ENCODE measurements around the gene GALNT2.

GALNT2 gene

GRCh38 chr1:230108580-230108979 lies 41.5 kb downstream of the GALNT2 start:
- Histone ChIP-seq H3K4me3 (ENCODE audit: low read depth, low read length) (no peak overlapping the region), H3K27me3 (ENCODE audit: control insufficient read depth, insufficient read depth, low read length) (no peaks in the 10 kb centered on the region), H3K79me2 (no peaks in the 10 kb centered on the region), H3K9me3 (ENCODE audit: control insufficient read depth, low read length) (no peaks in the 10 kb centered on the region), H3K36me3 (ENCODE audit: control insufficient read depth, insufficient read depth, low read length) (no peaks in the 10 kb centered on the region), H2AFZ (no peak overlapping the region), H3K9ac (no peak overlapping the region), H3K27ac (no peak overlapping the region), H3K4me2 (ENCODE audit: low read length) (no peak overlapping the region), H3K4me1 (peaks cover 7% of the 10 kb centered on the region)
- no peak for TF ChIP-seq CTCF (IDR thresholded peaks at IDR 0.05)

- TF ChIP-seq CTCF (IDR thresholded peaks at IDR 0.05) = no peak
- H3K9me3 ChIP-seq (ENCODE audit: control insufficient read depth, low read length) = no peaks in the 10 kb centered on the region
- H3K27me3 ChIP-seq (ENCODE audit: control insufficient read depth, insufficient read depth, low read length) = no peaks in the 10 kb centered on the region
- H3K27ac ChIP-seq = no peak overlapping the region
- H3K79me2 ChIP-seq = no peaks in the 10 kb centered on the region
- H3K4me3 ChIP-seq (ENCODE audit: low read depth, low read length) = no peak overlapping the region
- H3K4me1 ChIP-seq = peaks cover 7% of the 10 kb centered on the region
- no peak overlapping the region for H3K4me2 ChIP-seq (ENCODE audit: low read length)
- no peaks in the 10 kb centered on the region for H3K36me3 ChIP-seq (ENCODE audit: control insufficient read depth, insufficient read depth, low read length)
- no peak overlapping the region for H3K9ac ChIP-seq
- H2AFZ ChIP-seq = no peak overlapping the region
Measured at GRCh38 chr1:230109066-230109465, 42.0 kb downstream of the GALNT2 start.

GRCh38 chr1:230109895-230110667 lies 43.0 kb downstream of the GALNT2 start:
- Histone ChIP-seq H3K36me3 (ENCODE audit: control insufficient read depth, insufficient read depth, low read length) (no peaks in the 10 kb centered on the region), H3K27me3 (ENCODE audit: control insufficient read depth, insufficient read depth, low read length) (no peaks in the 10 kb centered on the region), H3K4me3 (ENCODE audit: low read depth, low read length) (no peak overlapping the region), H3K9ac (no peak overlapping the region), H3K4me2 (ENCODE audit: low read length) (no peak overlapping the region), H3K9me3 (ENCODE audit: control insufficient read depth, low read length) (no peaks in the 10 kb centered on the region), H3K79me2 (no peaks in the 10 kb centered on the region), H3K4me1 (peaks cover 2% of the 10 kb centered on the region), H3K27ac (no peak overlapping the region), H2AFZ (no peak overlapping the region)
- no peak for TF ChIP-seq CTCF (IDR thresholded peaks at IDR 0.05)

GRCh38 chr1:230110971-230111370 lies 43.9 kb downstream of the GALNT2 start:
- no peak overlapping the region for H2AFZ ChIP-seq
- H3K27me3 ChIP-seq (ENCODE audit: control insufficient read depth, insufficient read depth, low read length) = no peaks in the 10 kb centered on the region
- H3K9me3 ChIP-seq (ENCODE audit: control insufficient read depth, low read length) = no peaks in the 10 kb centered on the region
- no peak overlapping the region for H3K27ac ChIP-seq
- H3K4me3 ChIP-seq (ENCODE audit: low read depth, low read length) = no peak overlapping the region
- H3K4me1 ChIP-seq = no peaks in the 10 kb centered on the region
- no peaks in the 10 kb centered on the region for H3K36me3 ChIP-seq (ENCODE audit: control insufficient read depth, insufficient read depth, low read length)
- no peaks in the 10 kb centered on the region for H3K79me2 ChIP-seq
- no peak overlapping the region for H3K9ac ChIP-seq
- H3K4me2 ChIP-seq (ENCODE audit: low read length) = no peak overlapping the region
- no peak for TF ChIP-seq CTCF (IDR thresholded peaks at IDR 0.05)

GRCh38 chr1:230112131-230112701 lies 45.2 kb downstream of the GALNT2 start:
- H3K9ac ChIP-seq = no peak overlapping the region
- no peaks in the 10 kb centered on the region for H3K27me3 ChIP-seq (ENCODE audit: control insufficient read depth, insufficient read depth, low read length)
- no peaks in the 10 kb centered on the region for H3K4me1 ChIP-seq
- peaks cover 3% of the 10 kb centered on the region for H3K79me2 ChIP-seq
- H3K27ac ChIP-seq = no peak overlapping the region
- H2AFZ ChIP-seq = no peak overlapping the region
- no peaks in the 10 kb centered on the region for H3K36me3 ChIP-seq (ENCODE audit: control insufficient read depth, insufficient read depth, low read length)
- TF ChIP-seq CTCF (IDR thresholded peaks at IDR 0.05) = no peak
- no peaks in the 10 kb centered on the region for H3K9me3 ChIP-seq (ENCODE audit: control insufficient read depth, low read length)
- H3K4me2 ChIP-seq (ENCODE audit: low read length) = no peak overlapping the region
- H3K4me3 ChIP-seq (ENCODE audit: low read depth, low read length) = no peak overlapping the region

Measured in parathyroid adenoma (tissue), 2 donors.